Kidney tubule cell (primary cell): ENCODE data around the gene ANAPC5.
"Not testable (repeated sequence)": the region's sequence is repeated elsewhere in the genome, so short reads cannot be mapped to it uniquely, and the experiment has no call there.

Source experiments
- DNase-seq: peaks from one replicate; pipeline ENCODE4 v3.0.0-alpha.2; 2018; ENCODE audit warnings: low spot score

Gene ANAPC5

GRCh38 chr12:121351820-121352681 lies at the start of gene ANAPC5:
ANAPC5 (minus strand) TSS chr12:121352411; CDS start chr12:121352340, 71 bp downstream.
- DNase-seq, result peak; percentile 99

DNA sequence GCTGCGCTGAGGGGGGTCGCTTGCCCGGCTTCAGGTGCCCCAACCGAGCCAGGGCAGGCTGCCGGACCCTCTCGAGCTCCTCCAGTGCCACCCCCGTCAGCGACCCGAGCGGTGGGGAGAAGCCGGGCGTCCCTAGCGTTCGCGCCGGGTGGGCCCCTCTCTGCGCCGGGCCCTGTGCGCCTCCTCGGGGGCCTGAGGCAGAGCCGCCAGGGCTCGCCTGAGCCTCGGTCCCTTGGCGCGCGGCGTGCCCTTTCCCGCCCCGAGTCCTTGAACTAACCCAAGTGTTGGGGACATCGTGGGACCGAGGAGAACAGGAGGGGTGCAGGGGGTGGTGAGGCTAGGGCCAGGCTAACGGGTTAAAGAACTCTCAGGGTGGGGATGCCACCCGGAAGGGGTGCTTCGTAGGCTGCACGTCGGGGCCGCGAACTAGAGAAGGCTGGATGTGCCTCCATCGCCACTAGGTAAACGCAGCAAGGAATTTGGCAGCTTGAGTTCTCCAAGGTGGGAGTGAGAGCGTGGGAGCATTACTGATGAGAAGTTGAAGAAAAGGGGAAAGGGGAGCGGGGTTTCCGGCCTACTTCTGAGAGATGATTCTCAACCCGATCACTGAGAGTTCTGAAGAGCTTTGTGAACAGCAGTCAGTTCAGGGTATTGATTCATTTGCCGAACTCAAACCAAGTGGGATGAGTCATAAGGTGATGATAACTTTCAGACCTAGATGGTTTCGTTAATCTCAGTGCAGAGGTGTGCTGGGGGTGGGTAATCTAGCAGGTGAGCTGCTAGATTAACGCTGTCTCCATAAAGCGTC lies 48.3 kb upstream of the ANAPC5 start:
- peak; percentile 78 for DNase-seq

DNA sequence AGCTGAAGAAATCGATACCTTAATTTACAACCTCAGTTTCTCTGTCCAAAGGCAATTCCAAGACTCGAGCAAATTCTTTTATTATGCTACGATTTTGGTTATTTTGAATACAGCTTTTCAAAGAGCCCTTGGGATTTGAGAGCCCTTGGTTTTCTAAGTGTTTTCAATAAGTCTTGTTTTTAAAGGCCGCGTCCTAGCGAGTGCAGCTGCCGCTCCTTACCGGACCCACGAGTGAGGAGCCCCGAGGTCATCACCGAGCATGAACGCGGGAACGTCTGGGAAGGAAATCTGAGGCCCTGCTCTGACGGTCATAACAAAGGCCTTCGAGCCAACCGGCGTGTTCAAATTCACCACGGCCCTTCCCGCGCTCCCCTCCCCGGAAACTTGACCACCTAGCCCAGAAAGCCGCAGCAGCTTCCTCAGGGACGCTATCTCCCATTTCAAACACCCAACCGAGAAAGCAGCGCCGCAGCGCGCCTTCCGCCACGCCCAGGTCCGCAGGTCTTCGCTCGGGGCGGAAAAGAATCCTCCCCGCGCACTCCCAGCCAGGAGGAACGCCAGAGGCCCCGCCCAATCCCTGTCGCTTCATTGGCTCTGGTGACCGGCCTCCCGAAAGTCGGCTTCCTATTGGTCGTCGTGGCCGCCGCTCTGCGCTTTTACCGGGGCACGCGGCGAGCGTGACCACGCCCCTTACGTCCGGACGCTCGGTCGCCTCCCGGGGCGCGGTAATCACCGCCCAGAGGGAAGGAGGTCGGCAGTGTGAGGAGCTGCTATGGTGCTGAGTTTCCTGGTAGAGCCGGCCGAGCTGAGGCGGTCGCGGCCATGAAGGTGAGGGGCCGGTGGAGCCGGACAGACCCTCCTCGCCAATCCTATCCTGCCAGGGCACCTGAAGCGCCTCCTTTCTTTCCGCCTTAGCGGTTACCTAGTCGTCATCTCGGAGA lies 47.5 kb upstream of the ANAPC5 start, which contains the start of gene RNF34:
Gene RNF34 (plus strand): TSS at position 728 of the 941 bp plus-strand sequence. CDS start 95 bp downstream, at position 823.
- peak; percentile 99 for DNase-seq

GRCh38 chr12:121398355-121398754 lies 46.1 kb upstream of the ANAPC5 start:
- DNase-seq, result no peak

DNA sequence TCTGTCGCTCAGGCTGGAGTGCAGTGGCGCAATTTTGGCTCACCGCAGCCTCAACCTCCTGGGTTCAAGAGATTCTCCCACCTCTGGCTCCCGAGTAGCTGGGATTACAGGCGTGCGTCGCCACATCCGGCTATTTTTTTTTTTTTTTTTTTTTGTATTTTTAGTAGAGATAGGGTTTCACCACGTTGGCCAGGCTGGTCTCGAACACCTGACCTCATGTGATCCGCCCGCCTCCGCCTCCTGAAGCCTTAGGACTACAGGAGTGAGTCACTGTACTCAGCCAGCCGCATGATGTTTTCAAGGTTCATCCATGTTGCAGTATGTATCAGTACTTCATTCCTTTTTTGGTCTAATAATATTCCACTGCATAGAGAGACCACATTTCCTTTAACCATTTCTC lies 45.3 kb upstream of the ANAPC5 start:
- no peak for DNase-seq

DNA sequence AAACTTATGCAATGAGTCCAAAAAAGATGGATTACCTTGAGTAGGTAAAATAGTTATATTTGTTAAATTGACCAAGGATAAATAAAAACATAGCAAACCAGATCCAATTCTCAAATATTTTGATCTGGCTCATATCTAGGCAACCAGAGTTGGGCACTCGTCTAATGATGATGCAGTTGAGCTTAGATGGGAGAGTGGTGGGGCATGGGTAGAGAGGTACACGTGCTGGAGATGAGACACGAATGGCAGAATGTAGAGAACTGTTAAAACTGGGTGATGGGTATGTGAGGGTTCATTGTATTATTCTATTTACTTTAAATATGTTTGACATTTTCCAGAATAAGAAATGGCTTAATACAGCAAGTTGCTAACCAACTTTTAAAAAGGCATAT lies 40.1 kb upstream of the ANAPC5 start:
- DNase-seq, result no peak

- no peak for DNase-seq
These were observed 39.6 kb upstream of the ANAPC5 start for GRCh38 chr12:121391619-121392324.

- DNase-seq, result no peak
These were observed 38.6 kb upstream of the ANAPC5 start for GRCh38 chr12:121390856-121391255.

DNA sequence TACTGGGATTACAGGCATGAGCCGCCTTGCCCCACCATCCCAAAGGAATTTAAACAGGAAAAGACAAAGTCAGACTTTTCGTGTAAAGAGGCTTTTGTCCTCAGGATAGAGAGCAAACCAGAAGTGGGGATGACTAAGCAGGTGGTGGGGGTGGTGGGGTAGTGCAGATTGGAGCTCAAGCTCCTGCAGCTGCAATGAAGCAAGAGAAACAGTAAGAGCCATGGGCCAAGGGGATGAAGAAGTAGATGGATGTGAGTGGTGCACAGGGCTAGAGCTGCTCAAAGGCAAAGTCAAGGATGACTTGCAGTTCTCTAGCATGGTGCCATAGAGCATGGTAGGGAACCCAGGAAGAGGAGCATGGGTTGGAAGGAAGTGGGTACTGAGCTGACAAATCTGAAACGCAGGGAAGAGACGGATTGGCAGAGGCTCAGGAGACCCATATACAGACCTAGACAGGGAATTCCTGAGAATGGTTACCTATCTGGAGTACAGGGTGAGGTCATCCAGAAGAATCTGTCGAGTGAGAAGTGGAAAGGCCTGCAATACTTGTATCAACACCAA lies 36.3 kb upstream of the ANAPC5 start:
- DNase-seq, result peak; percentile 65

- not testable (repeated sequence) for DNase-seq
These were observed 32.7 kb upstream of the ANAPC5 start for GRCh38 chr12:121384891-121385290.

DNA sequence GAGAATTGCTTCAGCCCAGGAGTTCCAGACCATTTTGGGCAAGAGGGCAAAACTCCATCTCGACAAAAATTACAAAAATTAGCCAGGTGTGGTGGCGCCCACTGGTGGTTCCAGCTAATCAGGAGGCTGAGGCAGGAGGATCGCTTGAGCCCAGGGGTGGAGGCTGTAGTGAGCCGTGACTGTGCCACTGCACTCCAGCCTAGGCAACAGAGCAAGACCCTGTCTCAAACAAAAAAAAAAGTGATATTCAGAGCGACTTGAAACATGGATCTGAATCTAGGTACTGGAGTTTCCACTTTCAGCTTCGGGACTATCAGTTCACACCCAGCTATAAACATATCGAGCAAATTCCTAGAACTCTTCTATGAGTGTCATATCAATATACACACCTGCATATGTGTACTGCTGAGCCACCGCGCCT lies 31.4 kb upstream of the ANAPC5 start:
- no peak for DNase-seq

- no peak for DNase-seq
These were observed 27.7 kb upstream of the ANAPC5 start for GRCh38 chr12:121379945-121380344.

- no peak for DNase-seq
These were observed 26.5 kb upstream of the ANAPC5 start for GRCh38 chr12:121378736-121379135.

DNA sequence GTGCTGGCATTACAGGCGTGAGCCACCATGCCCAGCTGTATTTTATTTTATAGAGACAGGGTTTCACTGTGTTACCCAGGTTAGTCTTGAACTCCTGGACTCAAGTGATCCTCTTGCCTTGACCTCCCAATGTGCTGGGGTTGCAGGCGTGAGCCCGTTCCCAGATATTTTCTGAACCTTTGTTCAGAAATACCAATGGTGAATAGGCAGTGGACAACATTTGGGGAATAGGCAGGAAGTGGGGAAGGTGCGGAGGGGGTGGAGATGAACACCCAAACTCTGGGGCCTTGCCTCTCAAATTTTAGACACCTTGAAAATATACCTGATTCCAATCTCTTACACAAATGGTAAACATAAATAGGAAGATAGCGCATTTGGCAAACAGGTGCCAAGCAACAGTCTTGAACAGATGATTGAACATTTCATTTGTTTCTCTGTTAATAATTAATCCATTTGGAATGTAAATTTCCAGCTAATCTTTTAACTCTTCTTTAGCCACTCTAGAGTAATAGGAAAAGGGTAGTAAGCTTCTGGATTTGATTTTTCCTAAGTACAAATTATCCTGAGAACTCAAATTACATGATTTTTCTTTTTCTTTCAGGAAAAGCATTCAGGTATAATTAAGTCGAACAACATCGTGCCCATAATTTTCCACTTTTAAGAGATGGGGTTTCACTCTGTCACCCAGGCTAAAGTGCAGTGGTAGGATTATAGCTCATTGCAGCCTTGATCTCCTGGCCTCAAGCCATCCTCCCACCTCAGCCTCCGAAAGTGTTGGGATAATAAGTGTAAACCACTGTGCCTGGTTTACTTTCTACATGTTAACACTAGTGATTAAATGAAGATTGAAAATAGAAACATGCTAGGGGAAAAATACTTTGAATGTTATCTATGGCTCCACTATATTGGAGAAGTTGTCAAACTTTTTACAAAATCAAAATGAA lies 24.8 kb upstream of the ANAPC5 start:
- peak; percentile 46 for DNase-seq

GRCh38 chr12:121374945-121375584 lies 22.9 kb upstream of the ANAPC5 start:
- not testable (repeated sequence) for DNase-seq

- DNase-seq, result not testable (repeated sequence)
These were observed 22.1 kb upstream of the ANAPC5 start for GRCh38 chr12:121374336-121374735.

DNA sequence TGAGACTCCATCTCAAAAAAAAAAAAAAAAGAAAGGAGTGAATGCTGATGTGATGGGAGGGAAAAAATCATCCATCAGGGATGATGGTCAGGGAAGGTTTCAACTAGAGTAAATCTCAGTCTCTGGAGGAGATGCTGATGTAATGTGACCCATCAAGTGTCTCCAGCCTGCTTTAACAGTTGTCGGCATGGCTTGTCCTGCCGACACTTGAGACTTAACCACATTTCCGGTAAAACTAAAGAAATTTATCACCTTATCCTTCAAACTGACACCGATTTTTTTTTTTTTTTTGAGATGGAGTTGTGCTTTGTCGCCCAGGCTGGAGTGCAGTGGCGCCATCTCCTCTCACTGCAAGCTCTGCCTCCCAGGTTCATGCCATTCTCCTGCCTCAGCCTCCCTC lies 21.5 kb upstream of the ANAPC5 start:
- no peak for DNase-seq

- no peak for DNase-seq
These were observed 19.2 kb upstream of the ANAPC5 start for GRCh38 chr12:121371404-121371803.

DNA sequence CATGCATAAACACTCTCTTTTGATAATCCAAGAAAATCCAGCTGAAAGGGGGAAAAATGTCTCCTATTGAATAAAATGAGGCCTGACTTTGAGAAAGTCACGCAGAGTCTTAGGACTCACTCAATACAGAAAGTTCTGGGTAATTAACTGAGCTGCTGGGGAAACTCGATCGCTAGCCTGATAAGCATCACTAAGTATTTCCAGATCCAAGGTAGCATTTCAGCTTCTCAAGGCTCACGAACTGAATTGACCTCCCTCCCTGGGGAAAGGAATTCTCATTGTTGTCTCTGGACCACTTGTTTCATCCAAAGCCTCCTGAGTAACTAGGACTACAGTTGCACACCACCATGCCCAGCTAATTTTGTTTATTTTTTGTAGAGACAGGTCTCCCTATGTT lies 13.8 kb upstream of the ANAPC5 start:
- DNase-seq, result no peak
